HFF-Myc (cell line): Measurements from ENCODE around the gene TSSC4.

Experiments used
- DNase-seq: peaks from one replicate; pipeline ENCODE4 v3.0.0-alpha.2; 2011; ENCODE audit warnings: low read depth; ENCODE audit errors: extremely low read depth
- H3K4me3 ChIP-seq: replicated peaks from 2 replicates; pipeline ENCODE4 v1.5.1; 2011; ENCODE audit warnings: low read depth, mild to moderate bottlenecking, control low read depth, low read length
- TF ChIP-seq, protein P1 (sequence below): IDR thresholded peaks from 2 replicates; pipeline ENCODE4 v1.5.1; 2012; ENCODE audit warnings: mild to moderate bottlenecking, low read depth, low read length, control low read depth; ENCODE audit errors: missing control alignments

TSSC4 gene

DNA sequence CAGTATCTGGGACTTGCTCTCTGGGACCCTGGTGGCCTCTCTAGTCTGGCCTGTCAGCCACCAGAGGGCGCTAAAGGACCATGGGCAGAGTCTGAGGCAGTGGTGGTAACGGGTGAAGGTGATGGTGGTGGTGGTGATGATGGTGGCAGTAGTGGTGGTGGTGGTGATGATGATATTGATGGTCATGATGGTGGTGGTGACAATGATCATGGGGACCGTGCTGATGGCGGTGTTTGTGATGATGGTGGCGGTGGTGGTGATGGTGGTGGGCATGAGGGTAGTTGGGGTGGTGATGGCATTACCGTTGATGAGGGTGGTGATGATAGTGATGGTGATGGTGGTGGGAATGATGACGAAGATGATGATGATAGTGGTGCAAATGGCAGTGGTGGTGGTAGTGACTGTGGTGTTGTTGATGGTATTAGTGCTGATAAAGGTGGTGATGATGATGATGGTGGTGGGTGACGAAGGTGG, 27.8 kb downstream of the TSSC4 start:
- no peak overlapping the region for H3K4me3 ChIP-seq
- TF ChIP-seq, protein P1, sequence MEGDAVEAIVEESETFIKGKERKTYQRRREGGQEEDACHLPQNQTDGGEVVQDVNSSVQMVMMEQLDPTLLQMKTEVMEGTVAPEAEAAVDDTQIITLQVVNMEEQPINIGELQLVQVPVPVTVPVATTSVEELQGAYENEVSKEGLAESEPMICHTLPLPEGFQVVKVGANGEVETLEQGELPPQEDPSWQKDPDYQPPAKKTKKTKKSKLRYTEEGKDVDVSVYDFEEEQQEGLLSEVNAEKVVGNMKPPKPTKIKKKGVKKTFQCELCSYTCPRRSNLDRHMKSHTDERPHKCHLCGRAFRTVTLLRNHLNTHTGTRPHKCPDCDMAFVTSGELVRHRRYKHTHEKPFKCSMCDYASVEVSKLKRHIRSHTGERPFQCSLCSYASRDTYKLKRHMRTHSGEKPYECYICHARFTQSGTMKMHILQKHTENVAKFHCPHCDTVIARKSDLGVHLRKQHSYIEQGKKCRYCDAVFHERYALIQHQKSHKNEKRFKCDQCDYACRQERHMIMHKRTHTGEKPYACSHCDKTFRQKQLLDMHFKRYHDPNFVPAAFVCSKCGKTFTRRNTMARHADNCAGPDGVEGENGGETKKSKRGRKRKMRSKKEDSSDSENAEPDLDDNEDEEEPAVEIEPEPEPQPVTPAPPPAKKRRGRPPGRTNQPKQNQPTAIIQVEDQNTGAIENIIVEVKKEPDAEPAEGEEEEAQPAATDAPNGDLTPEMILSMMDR: peak; percentile 93
- DNase-seq: no peak

DNA sequence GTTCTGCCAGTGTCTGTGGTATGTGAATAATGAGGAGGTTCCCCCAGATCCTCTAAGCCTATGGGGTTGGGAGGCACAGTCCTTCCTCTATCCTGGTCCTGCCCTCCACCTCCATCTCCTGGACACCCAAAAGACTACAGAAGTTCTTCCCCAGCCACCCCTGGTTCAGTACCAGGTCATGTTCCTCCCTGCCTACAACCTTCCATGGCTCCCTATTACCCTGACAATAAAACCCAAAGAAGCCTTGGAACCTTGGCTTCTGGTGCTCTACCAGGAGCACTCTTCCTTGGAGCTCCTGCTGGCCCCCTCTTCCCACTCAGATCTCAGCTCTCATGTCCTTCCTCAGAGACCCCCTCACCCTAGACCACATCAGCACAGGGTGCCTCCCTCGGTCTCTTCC, 30.8 kb downstream of the TSSC4 start:
- DNase-seq: no peak
- TF ChIP-seq, protein P1: no peak

DNA sequence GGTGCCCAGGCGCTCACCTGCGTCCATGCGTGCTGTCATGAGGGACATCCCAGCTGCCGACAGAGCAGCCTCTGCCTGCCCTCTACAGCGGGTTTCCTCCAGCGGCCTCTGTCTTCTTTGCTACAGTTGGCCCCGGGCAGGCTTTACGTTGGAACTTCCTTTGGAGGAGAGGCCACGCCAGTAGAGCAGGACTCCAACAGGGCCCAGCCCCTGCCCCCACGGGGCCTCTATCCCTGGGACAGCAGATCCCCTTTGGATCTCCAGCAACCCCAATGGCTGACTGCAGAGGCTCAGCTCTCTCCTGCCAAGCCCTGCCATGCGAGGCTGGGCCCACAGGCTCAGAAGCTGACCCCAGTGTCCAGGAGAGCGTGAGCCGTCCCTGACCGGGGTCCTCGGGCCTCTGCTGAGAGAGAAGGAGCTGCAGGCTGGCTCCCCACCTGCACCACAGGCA, 31.6 kb downstream of the TSSC4 start:
- TF ChIP-seq, protein P1: no peak
- DNase-seq: no peak

More for the DNA sequence above, 30.8 kb downstream of the TSSC4 start:
- no peak overlapping the region for H3K4me3 ChIP-seq

DNA sequence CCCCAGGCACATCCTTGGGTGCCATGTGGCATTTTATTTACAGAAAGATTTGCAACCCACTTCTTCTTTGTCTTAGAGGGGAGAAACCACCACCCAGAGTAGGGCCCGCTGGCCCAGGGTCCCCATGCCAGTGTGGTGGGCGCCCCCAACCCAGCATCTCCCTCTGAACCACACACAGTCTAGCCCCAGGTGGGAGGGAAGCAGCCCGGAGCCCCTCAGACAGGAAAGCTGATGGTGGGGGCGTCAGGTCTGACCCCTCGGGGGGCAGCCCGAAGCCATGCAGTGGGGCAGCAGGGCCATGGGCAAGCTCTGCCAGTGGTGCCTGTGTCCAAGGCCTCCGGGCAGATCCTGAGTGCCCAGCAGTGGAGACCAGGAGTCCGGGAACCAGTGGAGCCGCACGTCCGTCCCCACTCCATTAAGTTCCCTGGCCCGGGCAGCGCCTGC, 32.1 kb downstream of the TSSC4 start:
- TF ChIP-seq, protein P1: no peak
- H3K4me3 ChIP-seq: no peak overlapping the region
- no peak for DNase-seq

More for the DNA sequence above, 31.6 kb downstream of the TSSC4 start:
- no peak overlapping the region for H3K4me3 ChIP-seq

DNA sequence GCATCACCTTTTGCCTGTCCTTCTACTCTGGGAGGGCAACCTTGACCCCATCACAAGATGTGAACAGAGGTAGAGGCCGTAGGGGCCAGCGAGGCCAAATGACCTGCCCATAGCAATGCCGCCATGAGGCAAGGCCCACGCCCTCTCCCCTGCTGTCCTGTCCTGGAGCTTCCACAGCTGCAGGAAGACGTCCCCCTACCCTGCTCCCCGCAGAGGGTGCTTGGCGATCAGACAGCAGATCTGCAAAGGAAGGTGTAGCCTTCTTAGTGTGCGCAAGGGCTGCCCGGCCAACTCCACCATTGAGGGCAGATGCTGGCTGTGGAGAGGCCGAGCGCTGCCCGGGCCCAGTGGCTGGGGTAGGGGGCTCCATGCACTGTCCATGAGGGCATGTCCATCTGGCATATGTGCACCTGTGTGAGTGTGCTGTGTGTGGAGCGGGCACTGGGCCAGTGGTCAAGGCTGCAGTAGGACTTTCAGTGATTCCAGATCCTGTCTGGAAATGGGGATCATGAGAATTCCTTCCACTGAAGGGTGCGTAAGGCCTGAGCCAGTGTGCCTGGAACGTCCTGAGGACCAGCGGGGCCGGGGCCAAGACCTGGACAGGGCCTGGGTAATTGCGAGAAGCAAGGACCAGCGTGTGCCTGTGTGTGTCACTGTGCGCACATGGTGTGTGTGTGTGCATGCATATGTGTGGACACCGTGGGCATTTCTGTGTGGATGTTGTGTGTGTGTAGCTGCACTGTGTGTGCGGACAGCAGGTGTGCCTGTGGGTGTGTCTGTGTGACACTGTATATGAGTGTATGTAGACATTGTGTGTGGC, 32.8 kb downstream of the TSSC4 start:
- TF ChIP-seq, protein P1: no peak
- no peak overlapping the region for H3K4me3 ChIP-seq
- DNase-seq: no peak

DNA sequence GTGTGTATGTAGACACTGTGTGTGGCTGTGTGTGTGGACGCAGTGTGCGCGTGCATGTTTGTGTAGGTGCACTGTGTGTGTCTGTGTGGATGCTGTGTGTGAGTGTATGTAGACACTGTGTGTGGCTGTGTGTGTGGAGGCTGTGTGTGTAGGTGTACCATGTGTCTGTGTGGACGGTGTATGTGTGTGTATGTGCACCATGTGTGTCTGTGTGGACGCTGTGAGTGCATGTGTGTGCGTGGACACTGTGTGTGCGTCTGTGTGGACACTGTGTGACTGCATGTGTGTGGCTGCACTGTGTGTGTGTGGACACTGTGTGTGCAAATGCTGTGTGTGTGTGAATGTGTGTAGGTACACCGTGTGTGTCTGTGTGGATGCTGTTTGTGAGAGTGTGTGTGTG, 33.5 kb downstream of the TSSC4 start:
- DNase-seq: no peak
- TF ChIP-seq, protein P1: no peak
- no peak overlapping the region for H3K4me3 ChIP-seq
